Activated T-cell treated with anti-CD3 and anti-CD28 coated beads, Interleukin-2, amount 50 U/mL, for 72 hours (primary cell): Measurements from ENCODE around the gene RAD54L2. TPM values are rescaled to one million over a fixed set of nuclear protein-coding genes. Genes with fewer than 3 reads are reported as not detected.

Experiments used
- ATAC-seq, 2 donors: fragments of 150-1000 bp; cut with Tn5 transposase; replicated peaks in 1 of 2; 2 replicates each; pipeline ENCODE4 v1.10.0; 2021; ENCODE audit warnings: moderate library complexity in 2 of 2, mild to moderate bottlenecking in 1 of 2
- DNase-seq, 2 donors: peaks; one replicate each; pipeline ENCODE4 v3.0.0; 2021 to 2022; ENCODE audit warnings: mixed read lengths in 1 of 2
- H3K27ac Mint-ChIP-seq: one replicate; pipeline ENCODE4 v1.8.0; 2022; ENCODE audit warnings: mild to moderate bottlenecking, moderate library complexity, mixed read lengths
- H3K27me3 Mint-ChIP-seq: one replicate; pipeline ENCODE4 v1.8.0; 2022; ENCODE audit warnings: low read depth, mixed read lengths
- H3K36me3 Mint-ChIP-seq, 2 donors: one replicate each; pipeline ENCODE4 v1.8.0; 2022; ENCODE audit warnings: mixed read lengths in 2 of 2, mild to moderate bottlenecking in 1 of 2; ENCODE audit not compliant: insufficient read depth in 2 of 2
- H3K4me1 Mint-ChIP-seq: one replicate; pipeline ENCODE4 v1.8.0; 2022; ENCODE audit warnings: low read depth, mixed read lengths
- H3K4me3 Mint-ChIP-seq, 2 donors: one replicate each; pipeline ENCODE4 v1.8.0; 2022; ENCODE audit warnings: mild to moderate bottlenecking in 2 of 2, mixed read lengths in 2 of 2, moderate library complexity in 2 of 2
- H3K9me3 Mint-ChIP-seq, 2 donors: one replicate each; pipeline ENCODE4 v1.8.0; 2022; ENCODE audit warnings: mixed read lengths in 2 of 2
- total RNA-seq, 2 donors: library from RNA; stranded (reverse); gene quantifications; one replicate each; pipeline ENCODE4 v1.2.3, GENCODE V29; 2022

Gene RAD54L2, protein sequence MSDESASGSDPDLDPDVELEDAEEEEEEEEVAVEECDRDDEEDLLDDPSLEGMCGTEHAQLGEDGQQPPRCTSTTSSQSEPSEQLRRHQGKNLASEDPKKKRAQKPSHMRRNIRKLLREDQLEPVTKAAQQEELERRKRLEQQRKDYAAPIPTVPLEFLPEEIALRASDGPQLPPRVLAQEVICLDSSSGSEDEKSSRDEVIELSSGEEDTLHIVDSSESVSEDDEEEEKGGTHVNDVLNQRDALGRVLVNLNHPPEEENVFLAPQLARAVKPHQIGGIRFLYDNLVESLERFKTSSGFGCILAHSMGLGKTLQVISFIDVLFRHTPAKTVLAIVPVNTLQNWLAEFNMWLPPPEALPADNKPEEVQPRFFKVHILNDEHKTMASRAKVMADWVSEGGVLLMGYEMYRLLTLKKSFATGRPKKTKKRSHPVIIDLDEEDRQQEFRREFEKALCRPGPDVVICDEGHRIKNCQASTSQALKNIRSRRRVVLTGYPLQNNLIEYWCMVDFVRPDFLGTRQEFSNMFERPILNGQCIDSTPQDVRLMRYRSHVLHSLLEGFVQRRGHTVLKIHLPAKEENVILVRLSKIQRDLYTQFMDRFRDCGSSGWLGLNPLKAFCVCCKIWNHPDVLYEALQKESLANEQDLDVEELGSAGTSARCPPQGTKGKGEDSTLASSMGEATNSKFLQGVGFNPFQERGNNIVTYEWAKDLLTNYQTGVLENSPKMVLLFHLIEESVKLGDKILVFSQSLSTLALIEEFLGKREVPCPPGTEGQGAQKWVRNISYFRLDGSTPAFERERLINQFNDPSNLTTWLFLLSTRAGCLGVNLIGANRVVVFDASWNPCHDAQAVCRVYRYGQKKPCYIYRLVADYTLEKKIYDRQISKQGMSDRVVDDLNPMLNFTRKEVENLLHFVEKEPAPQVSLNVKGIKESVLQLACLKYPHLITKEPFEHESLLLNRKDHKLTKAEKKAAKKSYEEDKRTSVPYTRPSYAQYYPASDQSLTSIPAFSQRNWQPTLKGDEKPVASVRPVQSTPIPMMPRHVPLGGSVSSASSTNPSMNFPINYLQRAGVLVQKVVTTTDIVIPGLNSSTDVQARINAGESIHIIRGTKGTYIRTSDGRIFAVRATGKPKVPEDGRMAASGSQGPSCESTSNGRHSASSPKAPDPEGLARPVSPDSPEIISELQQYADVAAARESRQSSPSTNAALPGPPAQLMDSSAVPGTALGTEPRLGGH (N-terminal part only)
- total RNA-seq, result 10 to 100 TPM; 32.8 to 41.7 TPM

DNA sequence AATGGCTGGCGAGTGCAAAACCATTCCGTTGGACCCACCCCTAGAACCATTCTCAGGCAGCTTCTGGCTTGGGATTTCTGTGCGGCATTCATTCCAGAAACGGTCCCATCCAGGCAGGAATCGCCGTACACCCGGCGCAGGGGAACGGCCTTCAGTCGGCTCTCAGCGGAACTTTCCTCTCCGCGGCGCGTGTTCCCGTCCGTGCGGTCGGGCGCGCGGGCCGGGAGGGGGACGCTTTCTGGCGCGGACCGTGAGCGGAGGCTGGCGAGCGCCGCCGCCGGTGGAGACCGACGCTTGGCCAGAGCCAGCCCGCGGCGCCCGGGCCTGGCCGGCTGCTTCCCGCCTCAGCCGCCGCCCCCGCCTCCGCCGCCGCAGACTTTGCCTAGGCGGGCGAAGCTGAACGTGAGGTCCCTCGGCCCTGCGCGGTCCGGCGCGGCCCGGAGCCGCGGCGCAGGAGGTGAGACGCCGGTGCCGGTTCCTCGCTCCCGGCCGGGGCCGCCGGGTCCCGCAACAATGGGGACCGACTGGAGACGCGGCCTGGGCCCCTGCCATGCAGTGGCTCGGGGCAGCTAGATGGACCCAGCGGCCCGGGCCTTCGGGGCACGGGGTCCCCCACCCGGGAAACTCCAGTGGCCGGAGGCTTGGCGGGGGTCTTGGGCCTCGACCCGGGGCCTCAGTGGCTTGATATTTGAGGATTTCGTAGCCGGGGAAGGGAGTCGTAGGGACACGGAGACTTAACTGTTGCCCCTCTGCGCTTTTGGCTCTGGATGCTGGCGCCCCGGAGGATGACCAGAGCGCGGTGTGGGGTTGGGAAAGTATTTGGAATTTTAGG is at the start of gene RAD54L2:
Gene RAD54L2 (plus strand): TSS at position 261 of the 832 bp plus-strand sequence. CDS start 51,702 bp downstream, outside the sequence.
- Mint-ChIP-seq H3K4me3 (peak within 1 kb of the TSS; percentile 77 to 94), H3K36me3 (peaks cover 0 to 6% of the 10 kb centered on the region in 2 donors), H3K9me3 (no peaks in the 10 kb centered on the region), H3K27me3 (no peaks in the 10 kb centered on the region), H3K27ac (peak within 1 kb of the TSS; percentile 95), H3K4me1 (peaks cover 48% of the 10 kb centered on the region)
- DNase-seq, result peak; percentile 83 to 89
- peak; percentile 92 for ATAC-seq

DNA sequence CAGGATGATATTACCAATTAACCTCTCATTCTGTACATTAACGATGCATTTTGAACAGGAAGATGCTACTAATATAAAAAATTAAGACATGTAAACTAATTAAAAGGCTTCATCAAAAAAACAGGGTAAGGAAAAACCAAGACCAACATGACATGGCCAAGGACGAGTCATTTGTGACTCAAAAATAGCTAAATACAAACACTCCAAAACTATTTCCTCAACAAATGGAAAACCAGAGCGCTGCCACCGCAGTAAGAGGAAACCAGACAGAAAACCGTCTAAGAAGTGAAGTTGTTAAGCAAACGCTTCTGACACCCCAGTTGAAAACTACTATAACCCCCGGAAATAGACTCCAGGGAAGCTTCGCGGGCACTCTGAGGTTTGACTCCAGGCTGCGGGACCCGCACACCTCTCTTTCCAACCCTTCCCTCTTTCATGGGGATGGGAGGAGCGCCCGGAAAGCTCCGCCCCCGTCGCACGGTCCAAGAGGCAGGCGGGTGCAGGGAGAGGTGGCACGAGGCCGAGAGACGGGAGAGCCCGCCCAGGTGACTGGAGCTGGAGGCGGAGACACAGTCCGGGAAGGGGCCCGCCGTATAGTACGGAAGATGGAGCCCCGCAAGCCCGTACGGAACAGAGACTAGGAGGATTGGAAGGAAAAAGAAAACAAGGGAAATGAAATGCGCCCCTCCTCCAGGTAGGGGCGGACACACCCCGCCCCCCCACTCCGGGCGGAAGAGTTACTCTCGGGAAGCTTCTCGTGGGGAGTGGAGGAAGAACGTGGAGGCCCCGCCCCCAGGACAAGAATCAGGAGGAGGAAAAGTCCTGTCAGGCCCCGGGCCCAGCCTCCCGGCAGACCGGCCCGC is 39.4 kb upstream of the RAD54L2 start:
- Mint-ChIP-seq H3K27ac (peak overlapping the region; percentile 97), H3K27me3 (no peaks in the 10 kb centered on the region), H3K9me3 (no peaks in the 10 kb centered on the region), H3K4me1 (peaks cover 31% of the 10 kb centered on the region), H3K36me3 (peaks cover 2 to 6% of the 10 kb centered on the region in 2 donors), H3K4me3 (peak overlapping the region; percentile 100)
- ATAC-seq (peak; percentile 68 to 71), DNase-seq (peak; percentile 89 to 90)

DNA sequence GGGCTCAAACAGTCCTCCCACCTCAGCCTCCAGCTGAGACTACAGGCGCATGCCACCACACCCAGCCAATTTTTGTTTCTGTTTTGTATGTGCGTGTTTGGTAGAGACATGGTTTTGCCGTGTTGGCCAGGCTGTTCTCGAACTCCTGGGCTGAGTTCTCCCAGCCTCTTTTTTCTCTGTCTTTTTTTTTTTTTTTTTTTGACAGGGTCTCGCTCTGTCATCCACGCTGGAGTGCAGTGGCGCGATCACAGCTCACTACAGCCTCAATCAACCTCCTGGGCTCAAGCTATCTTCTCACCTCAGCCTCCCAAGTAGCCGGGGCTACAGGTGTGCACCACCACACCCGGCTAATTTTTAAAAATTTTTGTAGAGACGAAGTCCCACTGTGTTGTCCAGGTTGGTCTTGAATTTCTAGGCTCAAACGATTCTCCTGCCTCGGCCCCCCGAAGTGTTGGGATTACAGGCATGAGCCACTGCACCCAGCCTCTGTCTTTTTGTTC is 37.8 kb upstream of the RAD54L2 start:
- Mint-ChIP-seq H3K27ac (peak overlapping the region; percentile 55), H3K4me1 (peaks cover 31% of the 10 kb centered on the region), H3K27me3 (no peaks in the 10 kb centered on the region), H3K36me3 (peaks cover 2 to 4% of the 10 kb centered on the region in 2 donors), H3K4me3 (peak overlapping the region; percentile 74 to 100), H3K9me3 (no peaks in the 10 kb centered on the region)
- no peak for ATAC-seq
- DNase-seq, result no peak

DNA sequence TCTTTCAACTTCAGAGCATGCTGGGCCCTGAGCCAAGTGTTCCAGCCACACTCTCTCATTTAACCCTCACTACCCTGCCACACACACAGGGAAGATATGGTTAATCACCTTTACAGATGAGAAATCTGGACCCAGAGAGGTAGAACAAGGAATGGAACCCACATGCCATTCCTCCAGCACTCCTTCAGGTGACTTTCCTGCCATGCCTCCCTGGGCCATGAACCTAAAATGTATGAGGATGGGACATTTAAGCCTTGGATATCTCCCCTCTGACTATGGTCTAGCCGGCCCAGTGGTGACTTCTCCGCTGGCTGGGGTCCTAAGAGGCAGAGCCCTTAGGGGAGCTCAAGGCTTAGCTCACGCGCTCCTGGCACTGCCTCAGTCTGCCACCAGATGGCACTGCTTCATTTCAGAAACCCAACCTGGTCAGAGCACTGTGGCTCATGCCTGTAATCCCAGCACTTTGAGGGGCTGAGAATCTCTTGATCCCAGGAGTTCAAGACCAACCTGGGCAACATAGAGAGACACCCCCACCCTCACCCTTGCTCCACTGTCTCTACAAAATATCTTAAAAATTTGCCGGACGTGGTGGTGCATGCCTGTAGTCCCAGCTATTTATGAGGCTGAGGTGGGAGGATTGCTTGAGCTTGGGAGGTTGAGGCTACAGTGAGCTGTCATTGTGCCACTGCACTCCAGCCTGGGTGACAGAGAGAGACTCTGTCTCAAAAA is 36.5 kb upstream of the RAD54L2 start:
- no peaks in the 10 kb centered on the region for H3K9me3 Mint-ChIP-seq
- H3K36me3 Mint-ChIP-seq, result peaks cover 2 to 4% of the 10 kb centered on the region in 2 donors
- peaks cover 25% of the 10 kb centered on the region for H3K4me1 Mint-ChIP-seq
- peak; percentile 83 for DNase-seq
- peak overlapping the region in 1 of 2 donors; percentile 5 for H3K4me3 Mint-ChIP-seq
- H3K27me3 Mint-ChIP-seq, result no peaks in the 10 kb centered on the region
- H3K27ac Mint-ChIP-seq, result peak overlapping the region; percentile 55
- peak; percentile 19 to 22 for ATAC-seq

DNA sequence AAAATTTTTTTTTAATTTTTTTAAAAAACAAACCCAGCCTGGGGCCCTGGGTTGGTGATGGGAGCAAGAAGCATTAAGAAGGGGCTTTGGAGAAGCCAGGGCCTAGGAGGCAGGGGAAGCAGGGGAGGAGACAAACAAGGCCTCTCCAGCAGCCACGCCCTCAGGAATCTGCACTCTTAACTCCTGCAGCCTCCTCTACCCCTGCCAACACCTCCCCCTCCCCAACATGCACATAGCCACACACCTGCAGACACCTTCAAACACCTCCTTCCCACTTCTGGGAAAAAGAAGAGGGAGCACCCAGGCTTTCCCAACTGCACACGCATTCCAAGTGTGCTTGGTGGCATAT is 36.0 kb upstream of the RAD54L2 start:
- ATAC-seq, result no peak

DNA sequence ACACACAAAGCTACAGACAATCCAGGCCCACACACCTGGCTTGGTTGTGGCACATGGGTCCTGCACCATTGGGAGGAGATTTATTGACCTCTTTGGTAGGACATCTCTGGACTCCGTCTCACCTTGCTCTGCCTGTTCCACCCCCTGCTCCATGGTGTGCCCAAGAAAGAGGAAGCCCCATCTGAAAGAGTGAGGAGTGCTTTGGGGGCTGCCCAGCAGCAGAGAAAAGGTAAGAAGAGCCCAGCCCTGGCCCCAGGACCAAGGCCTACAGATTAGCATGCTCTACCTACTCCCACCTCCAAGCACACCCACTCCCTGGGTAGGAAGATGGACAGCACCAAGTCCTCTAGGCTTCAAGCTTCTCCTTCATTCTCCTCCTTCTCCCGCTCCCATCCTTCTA is 35.5 kb upstream of the RAD54L2 start:
- Mint-ChIP-seq H3K9me3 (no peaks in the 10 kb centered on the region), H3K4me1 (peaks cover 23% of the 10 kb centered on the region)

More for the DNA sequence above, 36.0 kb upstream of the RAD54L2 start:
- Mint-ChIP-seq H3K9me3 (no peaks in the 10 kb centered on the region), H3K4me3 (no peak overlapping the region), H3K27ac (no peak overlapping the region), H3K36me3 (peaks cover 2 to 4% of the 10 kb centered on the region in 2 donors), H3K4me1 (peaks cover 23% of the 10 kb centered on the region), H3K27me3 (no peaks in the 10 kb centered on the region)
- DNase-seq, result no peak

DNA sequence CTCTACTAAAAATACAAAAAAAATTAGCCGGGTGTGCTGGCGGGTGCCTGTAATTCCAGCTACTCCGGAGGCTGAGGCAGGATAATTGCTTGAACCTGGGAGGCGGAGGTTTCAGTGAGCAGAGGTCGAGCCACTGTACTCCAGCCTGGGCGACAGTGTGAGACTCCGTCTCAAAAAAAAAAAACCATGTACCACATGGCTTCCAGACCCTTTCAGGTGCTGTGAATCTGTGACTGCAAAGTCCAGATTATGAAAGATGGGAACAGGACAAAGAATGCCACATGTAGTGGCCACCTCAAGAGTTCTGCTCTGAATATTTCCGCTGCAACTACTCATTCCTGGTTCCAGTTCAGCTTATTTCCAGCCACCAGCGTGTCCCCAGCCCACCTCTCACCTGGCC is 30.3 kb upstream of the RAD54L2 start:
- Mint-ChIP-seq H3K27me3 (no peaks in the 10 kb centered on the region), H3K9me3 (no peaks in the 10 kb centered on the region), H3K4me1 (no peaks in the 10 kb centered on the region), H3K27ac (no peak overlapping the region), H3K36me3 (no peaks in the 10 kb centered on the region), H3K4me3 (no peak overlapping the region)
- no peak for ATAC-seq
- DNase-seq, result no peak

More for the DNA sequence above, 35.5 kb upstream of the RAD54L2 start:
- Mint-ChIP-seq H3K4me3 (no peak overlapping the region), H3K27ac (no peak overlapping the region), H3K27me3 (no peaks in the 10 kb centered on the region), H3K36me3 (peaks cover 2 to 4% of the 10 kb centered on the region in 2 donors)
- DNase-seq (no peak), ATAC-seq (no peak)

DNA sequence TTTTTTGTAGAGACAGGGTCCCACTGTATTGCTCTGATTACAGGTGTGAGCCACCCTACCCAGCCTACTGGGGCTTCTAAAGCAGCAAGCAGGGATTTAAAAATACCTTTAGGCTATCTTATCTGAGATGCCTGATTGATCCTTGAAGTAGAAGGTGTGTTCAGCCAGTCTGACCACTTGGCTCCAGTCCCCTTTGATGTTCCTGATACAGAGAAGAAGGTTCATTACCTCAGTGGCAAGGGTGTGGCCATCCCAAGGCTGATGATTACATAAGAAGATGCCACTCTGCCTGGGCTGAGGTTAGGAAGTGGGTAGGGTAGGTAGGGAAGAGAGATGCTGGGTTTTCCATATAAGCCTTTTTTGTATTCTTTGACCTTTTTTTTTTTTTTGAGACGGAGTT is 27.5 kb upstream of the RAD54L2 start:
- H3K36me3 Mint-ChIP-seq, result no peaks in the 10 kb centered on the region
- H3K27me3 Mint-ChIP-seq, result no peaks in the 10 kb centered on the region
- no peak for DNase-seq

DNA sequence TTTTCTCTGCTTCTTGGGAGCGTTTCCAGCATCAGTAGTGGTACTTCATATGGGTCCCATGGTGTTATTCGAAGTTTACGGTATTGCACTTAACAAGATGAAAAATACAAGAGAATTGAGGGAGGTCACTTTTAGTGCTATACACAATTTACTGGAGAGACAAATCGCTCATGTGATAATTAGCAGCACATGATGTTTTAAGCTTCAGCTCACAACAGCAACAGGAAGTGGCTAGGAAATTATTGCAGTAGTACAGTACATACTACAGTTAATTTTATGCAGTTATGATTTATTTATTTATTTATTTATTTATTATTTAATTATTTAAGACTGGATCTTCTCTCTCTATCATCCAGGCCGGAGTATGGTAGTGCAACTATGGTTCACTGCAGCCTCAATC is 24.3 kb upstream of the RAD54L2 start:
- H3K9me3 Mint-ChIP-seq, result no peaks in the 10 kb centered on the region
- H3K27me3 Mint-ChIP-seq, result no peaks in the 10 kb centered on the region
- no peak for ATAC-seq

More for the DNA sequence above, 27.5 kb upstream of the RAD54L2 start:
- no peak for ATAC-seq
- Mint-ChIP-seq H3K4me1 (no peaks in the 10 kb centered on the region), H3K9me3 (no peaks in the 10 kb centered on the region), H3K27ac (peak overlapping the region; percentile 28), H3K4me3 (no peak overlapping the region)

DNA sequence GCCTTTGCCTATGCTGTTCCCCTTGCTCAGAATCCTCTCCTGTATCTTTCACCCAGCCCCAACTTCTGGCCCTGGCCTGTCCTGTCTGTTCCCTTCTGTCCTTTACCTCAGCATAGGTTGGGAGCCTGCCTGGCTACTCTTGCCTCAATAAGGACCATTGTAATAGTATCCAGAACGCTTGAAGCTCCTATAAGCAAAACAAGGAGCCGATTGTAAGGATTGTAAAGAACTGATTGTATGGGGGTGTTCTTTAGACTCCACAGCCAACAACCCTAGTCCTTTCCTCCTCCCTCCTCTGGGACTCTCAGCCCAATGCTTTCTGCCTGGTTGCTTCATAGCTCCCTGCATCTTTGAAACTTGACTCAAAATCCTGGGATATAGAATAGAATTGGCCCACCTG is 18.7 kb upstream of the RAD54L2 start:
- Mint-ChIP-seq H3K27ac (no peak overlapping the region), H3K27me3 (no peaks in the 10 kb centered on the region), H3K4me1 (peaks cover 5% of the 10 kb centered on the region), H3K4me3 (no peak overlapping the region), H3K9me3 (no peaks in the 10 kb centered on the region), H3K36me3 (no peaks in the 10 kb centered on the region)
- DNase-seq (no peak), ATAC-seq (no peak)

More for the DNA sequence above, 24.3 kb upstream of the RAD54L2 start:
- Mint-ChIP-seq H3K36me3 (no peaks in the 10 kb centered on the region), H3K4me3 (no peak overlapping the region), H3K27ac (no peak overlapping the region), H3K4me1 (no peaks in the 10 kb centered on the region)
- DNase-seq, result no peak
